ENCODE measurements around the gene NUDT7.

Gene NUDT7

GRCh38 chr16:77732241-77732946, 10.1 kb downstream of the NUDT7 start:
- TF ChIP-seq SPI1 (IDR thresholded peaks at IDR 0.05; ENCODE audit: borderline replicate concordance, low read depth) (no peak), POLR2AphosphoS5 (IDR thresholded peaks at IDR 0.05; ENCODE audit: low read depth) (no peak), GABPA (IDR thresholded peaks at IDR 0.05; ENCODE audit: low read depth) (no peak), CTCF (IDR thresholded peaks at IDR 0.05; ENCODE audit: insufficient read depth, low read length) (no peak), REST (IDR thresholded peaks at IDR 0.05; ENCODE audit: insufficient replicate concordance, low read depth) (no peak)
- no peaks in the 10 kb centered on the region for H3K27me3 ChIP-seq (ENCODE audit: insufficient read depth, poor library complexity, severe bottlenecking)
- H3K4me3 ChIP-seq (replicated peaks; ENCODE audit: insufficient read depth, low read length), result no peak overlapping the region
- no peak overlapping the region for H3K27ac ChIP-seq (replicated peaks)
- DNase-seq (ENCODE audit: low read depth in 1 of 2, low spot score in 1 of 2), result peak; percentile 8 to 17

- TF ChIP-seq CTCF (IDR thresholded peaks at IDR 0.05; ENCODE audit: insufficient read depth, low read length), result no peak
- TF ChIP-seq POLR2AphosphoS5 (IDR thresholded peaks at IDR 0.05; ENCODE audit: low read depth), result no peak
- no peak for TF ChIP-seq SPI1 (IDR thresholded peaks at IDR 0.05; ENCODE audit: borderline replicate concordance, low read depth)
- TF ChIP-seq REST (IDR thresholded peaks at IDR 0.05; ENCODE audit: insufficient replicate concordance, low read depth), result no peak
- TF ChIP-seq GABPA (IDR thresholded peaks at IDR 0.05; ENCODE audit: low read depth), result no peak
- DNase-seq (ENCODE audit: low read depth in 1 of 2, low spot score in 1 of 2), result no peak
- H3K4me3 ChIP-seq (replicated peaks; ENCODE audit: insufficient read depth, low read length), result no peak overlapping the region
- no peak overlapping the region for H3K27ac ChIP-seq (replicated peaks)
- no peaks in the 10 kb centered on the region for H3K27me3 ChIP-seq (ENCODE audit: insufficient read depth, poor library complexity, severe bottlenecking)
Observed at GRCh38 chr16:77736879-77737278, 14.6 kb downstream of the NUDT7 start.

GRCh38 chr16:77738706-77739558, 16.6 kb downstream of the NUDT7 start:
- Histone ChIP-seq H3K27me3 (ENCODE audit: insufficient read depth, poor library complexity, severe bottlenecking) (no peaks in the 10 kb centered on the region), H3K27ac (replicated peaks) (no peak overlapping the region), H3K4me3 (replicated peaks; ENCODE audit: insufficient read depth, low read length) (no peak overlapping the region)
- no peak for DNase-seq (ENCODE audit: low read depth in 1 of 2, low spot score in 1 of 2)
- no peak for TF ChIP-seq CTCF (IDR thresholded peaks at IDR 0.05; ENCODE audit: insufficient read depth, low read length)
- TF ChIP-seq POLR2AphosphoS5 (IDR thresholded peaks at IDR 0.05; ENCODE audit: low read depth), result no peak
- TF ChIP-seq GABPA (IDR thresholded peaks at IDR 0.05; ENCODE audit: low read depth), result no peak
- no peak for TF ChIP-seq REST (IDR thresholded peaks at IDR 0.05; ENCODE audit: insufficient replicate concordance, low read depth)
- no peak for TF ChIP-seq SPI1 (IDR thresholded peaks at IDR 0.05; ENCODE audit: borderline replicate concordance, low read depth)
